ENCODE data around the gene ENDOG.
"Not testable (repeated sequence)": the region's sequence is repeated elsewhere in the genome, so short reads cannot be mapped to it uniquely, and the experiment has no call there.

ENDOG gene

DNA sequence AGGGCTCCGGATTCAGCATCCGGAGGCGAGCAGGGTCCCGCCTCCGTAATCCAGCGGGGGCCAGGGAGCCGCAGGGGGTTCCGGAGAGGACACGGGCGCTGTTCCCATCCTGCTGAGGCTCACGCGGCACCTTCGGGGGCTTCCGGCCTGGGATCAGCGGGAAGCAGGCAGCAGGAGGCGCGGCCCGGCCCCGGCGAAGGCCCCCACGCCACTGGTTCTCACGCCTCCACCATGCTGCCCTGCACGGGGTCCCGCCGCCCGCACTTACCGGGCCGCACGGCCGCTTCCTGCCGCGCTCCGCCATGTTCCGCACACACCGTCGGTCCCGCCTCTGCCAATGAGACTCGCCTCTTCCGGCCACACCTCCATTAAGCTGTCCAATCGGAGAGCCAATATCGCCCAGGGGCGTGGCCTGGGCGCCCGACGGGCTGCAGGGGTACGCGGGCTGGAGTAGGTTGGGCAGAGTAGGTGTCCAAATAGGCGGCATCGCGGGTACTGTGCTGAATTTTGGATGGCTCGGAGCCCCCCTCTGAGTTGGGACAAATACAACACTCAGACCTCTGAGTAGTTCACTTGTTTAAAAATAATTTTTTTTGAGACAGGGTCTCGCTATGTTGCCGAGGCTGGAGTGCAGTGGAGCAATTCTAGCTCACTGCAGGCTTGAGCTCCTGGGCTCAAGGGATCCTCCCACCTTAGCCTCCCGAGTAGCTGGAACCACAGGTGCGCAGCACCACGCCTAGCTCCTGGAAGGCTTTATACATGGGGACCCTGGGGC is 11.4 kb downstream of the ENDOG start, which contains the start of gene SPOUT1:
SPOUT1 (minus strand) TSS at position 318 of the 775 bp plus-strand sequence; CDS start at position 304, 14 bp downstream.
- DNase-seq, result peak; percentile 91

DNA sequence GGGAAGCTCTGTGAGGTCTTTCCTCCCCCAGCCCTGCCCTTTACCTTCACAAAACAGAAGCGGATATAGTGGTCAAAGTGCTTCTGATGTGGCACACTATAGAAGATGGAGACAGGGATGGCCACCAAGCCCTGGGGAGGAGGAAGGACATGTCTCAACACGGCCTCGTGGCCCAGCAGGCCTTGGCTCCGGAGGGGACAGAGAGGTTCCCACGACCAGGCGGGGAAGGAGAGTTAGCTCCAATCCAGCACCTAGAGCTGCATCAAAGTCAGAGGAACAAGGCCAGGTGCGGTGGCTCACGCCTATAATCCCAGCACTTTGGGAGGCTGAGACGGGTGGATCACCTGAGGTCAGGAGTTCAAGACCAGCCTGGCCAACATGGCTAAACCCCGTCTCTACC is 15.4 kb downstream of the ENDOG start:
- no peak for DNase-seq

DNA sequence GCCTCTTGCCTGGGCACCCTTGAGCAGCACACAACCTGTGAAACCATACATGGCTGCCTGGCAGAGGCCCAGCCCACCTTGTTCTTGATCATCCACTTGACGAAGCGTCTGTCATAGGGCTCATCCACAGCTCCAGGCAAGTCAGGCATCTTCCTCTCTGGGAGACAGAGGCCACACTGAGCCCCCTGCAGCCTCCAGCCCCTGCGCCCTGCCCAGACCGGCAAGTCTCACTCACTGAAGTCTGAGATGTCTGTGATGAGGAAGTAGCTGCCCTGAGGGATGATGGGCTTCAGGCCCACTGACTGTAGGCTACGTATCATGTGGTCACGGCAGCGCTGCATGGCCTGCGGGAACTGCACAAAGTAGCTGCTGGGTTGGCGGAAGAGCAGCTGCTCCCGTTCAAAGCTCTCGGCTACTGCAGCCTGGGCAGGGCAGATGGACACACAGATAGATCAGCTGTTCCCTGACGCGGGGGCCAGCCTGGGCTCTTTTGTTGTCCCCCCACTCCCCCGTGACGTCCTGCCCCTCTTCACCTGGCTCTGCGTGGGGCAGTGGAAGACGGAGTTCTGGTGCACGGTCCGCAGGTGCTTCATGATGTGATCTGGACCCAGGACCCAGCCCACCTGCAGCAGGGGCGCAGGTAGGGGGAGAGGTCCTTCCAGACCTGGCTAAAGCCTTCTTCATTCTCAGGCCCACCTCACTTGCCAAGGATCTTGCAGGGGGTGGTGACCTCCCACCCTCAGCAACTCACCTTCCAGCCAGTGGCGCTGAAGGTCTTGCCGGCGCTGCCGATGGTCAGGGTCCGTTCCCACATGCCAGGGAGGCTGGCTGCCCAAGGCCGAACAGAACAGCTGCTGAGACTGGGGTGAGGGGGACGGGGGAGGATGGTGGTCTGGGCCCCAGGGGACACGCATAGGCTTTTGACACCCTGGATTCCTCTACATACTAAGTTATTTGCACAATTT is 17.2 kb downstream of the ENDOG start:
- DNase-seq, result no peak

DNA sequence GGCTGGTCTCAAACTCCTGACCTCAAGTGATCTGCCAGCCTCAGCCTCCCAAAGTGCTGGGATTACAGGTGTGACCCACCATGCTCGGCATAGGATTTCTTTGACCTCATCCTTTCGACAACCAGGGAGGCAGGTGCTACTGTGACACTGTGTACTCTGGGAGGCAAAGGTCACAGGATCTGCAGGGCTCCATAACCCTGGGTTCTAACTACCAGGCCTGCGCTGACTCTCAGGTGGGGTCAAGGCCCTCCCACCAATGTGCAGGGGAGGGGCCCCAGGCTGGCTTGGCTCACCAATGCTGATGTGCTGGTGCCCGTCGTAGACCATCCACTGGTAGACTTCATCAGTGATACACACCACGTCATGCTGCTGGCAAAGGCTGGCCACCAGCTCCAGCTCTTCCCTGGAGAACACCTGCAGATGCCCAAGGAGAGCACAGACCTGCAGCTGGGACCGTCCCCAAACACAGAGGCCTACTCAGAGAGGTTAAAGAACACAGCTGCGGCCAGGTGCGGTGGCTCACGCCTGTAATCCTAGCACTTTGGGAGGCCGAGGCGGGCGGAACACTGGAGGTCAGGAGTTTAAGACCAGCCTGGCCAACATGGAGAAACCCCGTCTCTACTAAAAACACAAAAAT is 18.3 kb downstream of the ENDOG start:
- DNase-seq, result no peak

DNA sequence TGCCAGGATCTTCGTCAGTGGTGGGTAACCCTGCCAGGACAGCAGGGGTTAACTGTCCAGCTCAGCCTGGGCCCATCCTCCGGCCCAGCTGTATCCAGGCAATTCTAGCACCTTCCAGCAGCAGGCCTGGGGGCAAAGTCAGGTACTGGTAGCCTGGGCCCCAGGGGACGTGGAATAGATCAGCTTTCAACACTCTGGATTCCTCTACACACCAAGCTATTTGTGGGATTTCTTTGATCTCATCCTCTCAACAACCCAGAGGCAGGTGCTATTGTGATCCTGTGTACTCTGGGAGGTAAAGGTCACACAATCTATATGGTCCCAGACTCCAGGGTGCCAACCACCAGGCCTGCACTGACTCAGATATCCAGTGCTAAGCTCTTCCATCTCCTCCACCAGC is 20.0 kb downstream of the ENDOG start:
- no peak for DNase-seq

DNA sequence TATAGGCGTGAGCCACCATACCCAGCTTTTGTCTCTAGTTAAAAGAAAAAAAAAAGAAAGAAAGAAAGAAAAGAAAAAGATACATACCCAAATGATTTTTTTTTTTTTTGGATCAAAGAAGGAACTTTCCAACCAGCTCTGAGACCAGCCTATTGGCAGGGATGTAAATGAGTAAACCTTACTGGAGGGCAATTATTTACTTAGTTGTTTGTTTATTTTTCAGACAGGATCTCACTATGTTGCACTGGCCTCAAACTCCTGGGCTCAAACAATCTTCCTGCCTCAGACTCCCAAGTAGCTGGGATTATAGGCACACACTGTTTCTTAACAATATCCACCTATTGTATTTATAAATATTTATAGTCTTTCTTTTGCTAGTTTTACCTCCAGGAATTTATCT is 22.2 kb downstream of the ENDOG start:
- DNase-seq, result no peak

DNA sequence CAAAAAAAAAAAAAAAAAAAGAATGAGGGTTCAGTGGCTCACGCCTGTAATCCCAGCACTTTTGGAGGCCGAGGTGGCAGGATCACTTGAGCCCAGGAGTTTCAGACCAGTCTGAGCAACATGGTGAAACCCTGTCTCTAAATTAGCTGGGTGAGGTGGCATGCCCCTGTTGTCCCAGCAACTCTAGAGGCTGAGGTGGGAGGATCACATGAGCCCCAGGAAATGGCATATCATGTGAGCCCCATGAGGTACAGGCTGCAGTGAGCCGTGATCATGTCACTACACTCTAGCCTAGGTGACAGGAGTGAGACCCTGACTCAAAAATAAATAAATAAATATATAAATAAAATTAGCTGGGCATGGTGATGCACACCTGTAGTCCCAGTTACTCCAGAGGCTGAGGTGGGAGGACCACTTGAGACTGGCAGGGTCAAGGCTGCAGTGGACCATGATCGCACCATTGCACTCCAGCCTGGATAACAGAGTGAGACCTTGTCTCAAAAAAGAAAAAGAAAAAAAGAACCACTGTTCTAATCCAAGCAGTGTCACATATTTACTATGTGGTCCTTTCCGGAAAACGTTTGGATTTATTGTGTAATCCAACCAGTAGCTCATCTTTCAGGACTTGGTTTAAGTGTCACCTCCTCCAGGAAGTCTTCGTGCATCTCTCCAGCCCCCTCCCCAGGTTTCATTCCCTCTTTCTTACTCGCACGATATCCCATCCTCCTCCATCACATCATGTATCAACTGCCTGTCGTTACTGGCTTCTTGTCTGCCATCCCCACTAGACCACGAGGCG is 23.6 kb downstream of the ENDOG start:
- no peak for DNase-seq

DNA sequence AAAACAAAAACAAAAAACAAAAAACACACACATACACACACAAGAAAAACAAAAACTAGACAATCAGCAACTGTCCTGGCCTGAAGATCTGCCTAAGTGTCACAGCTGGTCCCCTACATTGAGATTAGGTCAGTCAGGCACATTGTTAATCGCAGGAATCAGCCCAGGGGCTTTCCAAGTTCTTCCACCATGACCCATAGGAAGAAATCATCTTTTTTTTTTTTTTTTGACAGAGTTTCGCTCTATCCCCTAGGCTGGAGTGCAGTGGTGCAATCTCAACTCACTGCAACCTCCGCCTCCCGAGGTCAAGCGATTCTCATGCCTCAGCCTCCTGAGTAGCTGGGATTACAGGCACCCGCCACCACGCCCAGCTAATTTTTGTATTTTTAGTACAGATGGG is 24.9 kb downstream of the ENDOG start:
- DNase-seq, result not testable (repeated sequence)

DNA sequence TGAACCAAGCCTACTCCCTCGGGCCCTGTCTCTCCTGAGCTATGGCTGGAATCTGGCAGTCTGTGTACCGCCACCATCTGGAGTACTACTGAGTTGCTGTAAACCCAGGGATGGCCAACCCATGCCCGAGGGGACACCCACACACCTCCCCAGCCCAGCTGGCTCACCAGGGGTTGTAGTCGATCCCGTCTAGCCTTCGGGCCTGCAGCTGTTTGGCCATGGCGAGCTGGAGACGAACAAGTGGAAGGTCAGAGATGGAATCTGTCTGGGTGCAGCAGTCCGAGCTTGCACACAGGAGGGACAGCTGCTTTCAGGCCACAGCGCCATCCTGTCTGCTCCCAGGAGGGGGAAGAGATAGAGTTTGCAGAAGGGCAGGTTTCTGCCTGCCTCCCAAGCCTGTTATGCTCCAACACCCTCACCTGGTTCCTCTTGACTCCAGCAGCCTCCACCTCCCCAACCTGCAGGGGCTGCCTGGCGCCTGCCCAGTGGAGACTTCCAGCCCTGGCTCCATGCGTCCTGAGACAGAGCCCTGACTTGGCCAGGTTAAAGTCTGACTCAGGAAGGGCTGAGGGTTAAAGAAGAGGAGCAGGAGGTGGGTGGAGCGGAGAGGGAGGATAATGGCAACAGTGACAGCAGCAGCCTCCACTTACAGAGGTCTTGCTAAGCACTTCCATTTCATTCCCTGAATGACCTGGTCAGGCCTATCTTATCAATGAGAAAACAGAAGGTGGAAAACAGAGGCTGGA is 27.1 kb downstream of the ENDOG start:
- no peak for DNase-seq

DNA sequence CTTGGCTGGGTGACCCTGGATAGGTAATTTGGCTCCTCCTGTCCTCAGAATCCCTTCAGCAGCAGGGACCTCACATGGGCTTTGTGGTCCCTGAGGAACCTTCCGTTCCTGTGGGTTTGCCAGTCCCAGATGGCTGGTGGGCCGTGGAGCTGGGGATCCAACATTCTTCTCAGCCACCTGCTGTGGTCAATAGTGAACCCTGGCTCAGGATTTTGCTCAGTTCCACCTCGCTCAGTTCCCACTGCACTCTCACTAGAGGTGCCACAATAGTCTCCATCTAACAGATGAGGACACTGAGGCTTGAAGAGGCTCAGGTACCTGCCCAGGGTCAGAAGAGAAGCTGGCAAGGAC is 28.4 kb downstream of the ENDOG start:
- no peak for DNase-seq

DNA sequence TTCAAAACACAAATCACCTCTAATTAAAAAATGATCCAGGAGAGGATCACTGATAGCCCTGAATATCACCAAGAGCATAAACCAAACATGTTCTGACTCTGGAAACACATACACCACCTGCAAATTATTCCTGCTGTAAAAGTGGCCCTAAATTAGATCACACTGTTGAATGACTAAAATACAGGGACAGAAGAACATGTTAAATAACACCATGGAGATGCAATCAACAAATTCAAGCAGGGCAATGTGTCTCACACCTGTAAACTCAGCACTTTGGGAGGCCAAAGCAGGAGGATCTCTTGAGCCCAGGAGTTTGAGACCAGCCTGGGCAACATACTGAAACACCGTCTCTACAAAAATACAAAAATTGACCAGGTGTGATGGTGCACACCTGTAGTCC is 29.5 kb downstream of the ENDOG start:
- DNase-seq, result no peak

DNA sequence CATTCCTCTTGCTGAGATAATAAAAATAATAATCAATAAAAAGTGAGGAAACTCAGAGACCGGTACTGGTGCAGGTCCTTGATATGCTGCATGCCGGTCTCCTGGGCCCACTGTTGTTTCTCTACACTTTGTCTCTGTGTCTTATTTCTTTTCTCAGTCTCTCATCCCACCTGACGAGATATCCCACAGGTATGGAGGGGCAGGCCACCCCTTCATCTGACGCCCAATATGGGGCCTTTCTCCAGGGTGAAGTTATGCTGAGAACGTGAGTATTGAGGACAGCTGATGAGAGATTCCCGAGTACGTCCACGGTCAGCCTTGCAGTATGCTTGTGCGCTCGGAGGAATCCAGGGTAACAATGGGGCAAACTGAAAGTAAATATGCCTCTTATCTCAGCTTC is 32.7 kb downstream of the ENDOG start:
- not testable (repeated sequence) for DNase-seq

DNA sequence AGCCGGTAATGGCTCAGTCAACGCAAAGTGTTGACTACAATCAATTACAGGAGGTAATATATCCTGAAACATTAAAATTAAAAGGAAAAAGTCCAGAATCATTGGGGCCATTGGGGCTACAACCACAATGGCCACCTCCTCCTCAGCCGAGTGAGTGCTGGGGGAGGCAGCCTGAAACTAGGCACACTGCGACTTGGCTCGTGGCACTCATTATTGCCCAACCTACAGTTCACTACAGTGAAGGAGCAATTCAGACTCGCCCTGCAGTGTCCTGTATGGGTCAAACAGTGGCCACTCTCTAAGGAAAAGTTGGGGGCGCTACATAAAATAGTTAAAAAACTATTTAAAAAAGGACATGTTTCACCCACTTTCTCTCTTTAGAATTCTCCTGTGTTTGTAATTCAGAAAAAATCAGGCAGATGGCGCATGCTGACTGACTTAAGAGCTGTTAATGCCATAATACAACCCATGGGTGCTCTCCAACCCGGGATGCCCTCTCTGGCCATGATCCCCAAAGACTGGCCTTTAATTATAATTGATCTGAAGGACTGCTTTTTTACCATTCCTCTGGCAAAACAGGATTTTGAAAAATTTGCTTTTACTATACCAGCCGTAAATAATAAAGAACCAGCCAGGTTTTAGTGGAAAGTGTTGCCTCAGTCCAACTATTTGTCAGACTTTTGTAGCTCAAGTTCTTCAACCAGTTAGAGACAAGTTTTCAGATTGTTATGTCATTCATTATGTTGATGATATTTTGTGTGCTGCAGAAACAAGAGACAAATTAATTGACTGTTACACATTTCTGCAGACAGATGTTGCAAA is 33.7 kb downstream of the ENDOG start:
- DNase-seq, result not testable (repeated sequence)

DNA sequence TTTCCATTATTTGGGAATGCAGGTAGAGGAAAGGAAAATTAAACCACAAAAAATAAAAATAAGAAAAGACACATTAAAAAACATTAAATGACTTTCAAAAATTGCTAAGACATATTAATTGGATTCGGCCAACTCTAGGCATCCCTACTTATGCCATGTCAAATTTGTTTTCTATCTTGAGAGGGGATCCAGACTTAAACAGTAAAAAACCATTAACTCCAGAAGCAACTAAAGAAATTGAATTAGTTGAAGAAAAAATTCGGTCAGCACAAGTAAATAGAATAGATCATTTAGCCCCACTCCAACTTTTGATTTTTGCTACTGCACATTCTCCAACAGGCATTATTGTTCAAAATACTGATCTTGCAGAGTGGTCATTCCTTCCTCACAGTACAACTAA is 34.3 kb downstream of the ENDOG start:
- DNase-seq, result not testable (repeated sequence)

DNA sequence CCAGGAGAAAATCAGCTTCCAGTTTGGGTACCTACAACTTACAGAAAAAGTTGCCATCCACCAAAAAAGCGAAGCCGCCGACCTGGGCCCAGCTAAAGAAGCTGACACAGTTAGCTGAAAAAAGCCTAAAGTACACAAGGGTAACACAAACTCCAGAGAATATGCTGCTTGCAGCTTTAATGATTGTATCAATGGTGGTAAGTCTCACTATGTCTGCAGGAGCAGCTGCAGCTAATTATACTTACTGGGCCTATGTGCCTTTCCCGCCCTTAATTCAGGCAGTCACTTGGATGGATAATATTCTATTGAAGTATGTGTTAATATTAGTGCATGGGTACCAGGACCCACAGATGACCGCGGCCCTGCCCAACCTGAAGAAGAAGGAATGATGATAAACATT is 36.2 kb downstream of the ENDOG start:
- DNase-seq, result not testable (repeated sequence)

DNA sequence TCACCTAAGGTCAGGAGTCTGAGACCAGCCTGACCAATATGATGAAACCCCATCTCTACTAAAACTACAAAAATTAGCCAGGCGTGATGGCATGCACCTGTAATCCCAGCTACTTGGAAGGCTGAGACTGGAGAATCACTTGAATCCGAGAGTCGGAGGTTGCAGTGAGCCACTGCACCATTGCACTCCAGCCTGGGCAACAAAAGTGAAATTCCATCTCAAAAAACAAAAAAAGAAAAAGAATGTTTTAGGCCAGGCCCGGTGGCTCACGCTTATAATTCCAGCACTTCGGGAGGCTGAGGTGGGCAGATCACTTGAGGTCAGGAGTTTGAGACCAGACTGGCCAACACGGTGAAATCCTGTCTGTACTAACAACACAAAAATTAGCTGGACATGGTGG is 40.2 kb downstream of the ENDOG start:
- DNase-seq, result not testable (repeated sequence)

DNA sequence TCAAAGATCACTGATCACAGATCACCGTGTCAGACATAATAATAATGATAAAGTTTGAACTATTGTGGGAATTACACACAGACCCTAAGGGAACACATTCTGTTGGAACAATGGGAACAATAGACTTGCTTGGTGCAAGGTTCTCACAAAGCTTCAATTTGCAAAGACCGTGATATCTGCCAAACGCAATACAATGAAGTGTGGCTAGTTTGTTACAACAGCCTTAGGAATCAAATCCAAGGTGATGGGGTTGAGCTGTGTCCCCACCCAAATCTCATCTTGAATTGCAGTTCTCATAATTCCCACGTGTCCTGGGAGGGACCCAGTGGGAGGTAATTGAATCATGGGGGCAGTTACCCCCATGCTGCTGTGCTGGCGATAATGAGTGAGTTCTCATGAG is 42.6 kb downstream of the ENDOG start:
- no peak for DNase-seq

DNA sequence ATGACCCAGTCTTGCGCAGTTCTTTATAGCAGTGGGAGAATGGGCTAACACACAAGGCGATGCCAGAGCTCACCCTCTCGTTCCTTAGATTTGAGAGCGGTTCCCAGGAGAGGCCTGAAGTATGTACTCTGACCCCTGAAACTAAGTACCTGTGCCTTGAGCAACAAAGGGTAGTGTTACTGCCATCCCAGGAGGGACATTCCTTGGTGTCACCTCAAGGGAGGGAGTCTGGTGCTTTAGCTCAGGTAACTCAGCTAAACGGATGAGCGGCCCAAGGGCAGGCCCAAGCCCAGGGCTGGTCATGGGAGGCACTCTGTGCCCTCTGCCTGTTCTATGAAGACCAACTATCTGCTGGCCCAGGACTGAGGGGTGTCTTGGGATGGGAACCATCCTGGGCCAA is 43.2 kb downstream of the ENDOG start:
- no peak for DNase-seq

DNA sequence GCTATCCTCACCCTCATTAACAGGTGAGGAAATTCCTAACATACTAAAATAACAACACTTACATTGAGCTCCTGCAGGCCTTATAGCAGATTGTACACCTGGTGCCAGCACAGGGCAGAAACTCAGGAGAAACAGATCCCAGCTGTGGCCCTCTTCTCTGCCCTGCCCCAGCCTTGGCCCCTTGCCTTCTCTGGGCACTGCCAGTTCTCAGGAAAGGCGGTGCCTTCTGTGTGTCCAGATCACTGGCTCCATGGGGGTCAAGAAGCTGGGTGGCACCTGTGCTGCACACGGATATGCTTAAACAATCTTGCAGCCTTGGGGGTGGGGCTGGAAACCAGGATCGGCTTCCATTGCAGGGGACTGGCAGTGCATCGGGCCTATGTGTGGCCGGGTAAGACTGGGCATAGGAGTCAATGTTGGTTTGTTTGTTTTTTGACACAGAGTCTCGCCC is 44.1 kb downstream of the ENDOG start:
- DNase-seq, result no peak

DNA sequence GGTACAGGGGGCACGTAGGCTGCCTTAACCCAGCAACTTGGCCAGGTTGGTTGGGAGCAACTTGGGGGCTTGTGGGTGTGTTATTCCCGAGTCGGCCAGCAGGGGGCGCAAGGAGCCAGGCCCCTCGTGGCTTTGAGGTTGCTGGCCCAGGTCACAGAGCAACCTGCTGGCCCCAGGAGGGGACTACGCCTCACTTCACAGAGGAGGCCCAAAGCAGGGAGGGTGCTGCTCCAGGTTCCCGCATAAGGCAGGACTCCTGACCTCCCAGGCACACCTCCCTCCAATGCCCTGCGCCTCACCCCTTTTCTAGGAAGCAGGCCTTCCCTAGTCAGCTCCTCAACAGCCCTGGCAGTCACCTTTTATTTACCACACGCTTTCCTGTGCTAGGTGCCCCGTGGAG is 45.3 kb downstream of the ENDOG start:
- DNase-seq, result peak; percentile 43

Measured in NCI-H1092 (cell line).